GM21390 (cell line): ENCODE measurements around the gene PRRX2.

ENCODE experiments used
- ATAC-seq: cut with Tn5 transposase; IDR thresholded peaks from one replicate; pipeline ENCODE4 v1.9.1; 2021; ENCODE audit not compliant: unreplicated experiment

The PRRX2 gene

DNA sequence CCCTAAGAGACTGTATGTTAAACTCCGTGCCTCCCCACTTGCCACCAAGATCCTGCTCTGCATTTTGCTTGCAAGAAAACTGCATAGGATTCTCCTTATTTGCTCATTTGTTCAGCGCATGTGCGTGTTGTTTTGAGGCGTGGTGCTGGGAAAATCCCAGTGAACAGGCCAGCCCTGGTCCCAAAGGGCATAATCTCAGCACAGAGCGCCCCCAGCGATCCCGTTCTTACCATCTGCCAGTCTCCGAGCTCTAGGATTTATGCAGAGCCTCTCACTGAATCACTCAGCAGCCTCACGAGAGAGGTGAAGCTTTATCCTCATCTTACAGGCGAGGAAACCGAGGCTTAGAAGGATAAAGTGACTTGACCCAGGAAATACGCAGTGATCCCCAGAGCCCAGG, 11.5 kb downstream of the PRRX2 start:
- no peak for ATAC-seq

DNA sequence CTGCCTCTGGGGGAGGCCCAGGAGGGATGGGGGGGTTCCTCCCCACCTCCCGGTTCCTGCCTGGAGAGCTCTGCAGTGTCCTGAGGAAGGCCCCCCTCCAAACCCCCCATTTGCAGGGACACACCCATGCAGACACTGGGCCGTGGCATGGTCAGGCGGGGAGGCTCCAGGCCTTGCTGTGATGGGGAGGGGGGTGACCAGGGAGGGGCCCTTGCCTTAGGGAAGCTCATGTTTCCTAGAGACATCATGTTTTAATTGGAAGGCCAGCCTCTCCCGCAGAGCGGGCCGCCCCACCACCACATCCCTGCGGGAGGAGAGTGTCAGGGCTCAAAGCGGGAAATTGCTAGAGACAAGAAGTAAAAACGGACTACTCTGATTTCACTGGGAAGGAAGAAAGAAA, 12.0 kb downstream of the PRRX2 start:
- ATAC-seq: no peak

DNA sequence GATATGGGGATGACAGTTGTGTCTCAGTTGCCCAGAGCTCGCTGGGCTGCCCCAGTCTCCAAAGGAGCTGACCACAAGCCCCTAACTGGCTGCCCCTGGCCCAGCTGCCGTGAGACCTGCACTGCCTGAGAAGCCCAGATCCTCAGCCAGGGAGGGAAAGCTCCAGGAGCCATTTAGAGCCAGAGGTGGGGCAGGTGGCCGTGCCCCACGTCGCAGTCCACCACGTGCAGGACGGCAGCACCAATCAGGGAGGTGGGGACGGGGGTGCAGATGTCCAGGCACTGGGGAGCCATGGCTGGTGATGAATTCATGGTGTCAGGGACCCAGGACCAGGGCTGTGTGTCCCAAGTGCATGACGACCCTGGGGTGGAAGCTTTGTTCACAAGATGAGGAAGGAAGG, 13.4 kb downstream of the PRRX2 start:
- no peak for ATAC-seq

DNA sequence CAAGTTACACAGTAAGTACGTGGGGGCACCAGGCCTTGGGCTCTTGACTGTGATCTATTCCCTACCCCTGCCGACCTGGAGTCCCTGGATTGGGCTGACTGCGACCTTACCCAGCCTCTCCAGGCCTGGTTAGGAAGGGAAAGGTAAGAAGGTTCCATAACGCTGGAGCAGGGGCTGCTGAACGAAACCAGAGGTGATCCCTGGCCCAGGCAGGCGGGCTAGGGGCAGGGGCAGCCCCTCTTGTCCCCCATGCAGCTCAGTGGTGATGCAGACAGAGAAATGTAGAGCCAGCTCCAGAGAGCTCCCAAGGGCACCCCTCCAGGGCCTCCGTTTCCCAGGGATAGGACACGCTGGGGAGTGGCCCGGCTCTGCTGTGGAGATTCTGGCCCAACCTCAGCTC, 14.1 kb downstream of the PRRX2 start:
- ATAC-seq: no peak

DNA sequence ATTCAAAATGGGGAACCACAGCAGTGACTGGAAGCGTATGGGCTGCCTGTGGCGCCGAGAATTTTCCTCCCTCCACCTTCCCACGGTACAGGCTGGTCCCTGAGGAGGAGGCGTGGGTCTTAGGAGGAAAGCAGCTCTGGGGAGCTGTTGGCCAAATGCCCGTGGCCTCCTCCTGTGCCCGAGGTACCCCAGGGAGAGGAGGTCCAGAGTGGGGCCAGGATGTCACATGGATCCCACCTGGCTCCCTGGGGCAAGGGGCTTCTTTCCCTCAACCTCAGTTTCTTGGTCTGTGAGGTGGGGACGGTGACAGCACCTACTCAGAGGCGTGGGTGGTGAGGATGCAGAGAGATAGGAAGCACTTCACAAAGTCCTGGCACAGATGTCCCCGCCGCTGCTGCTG, 16.5 kb downstream of the PRRX2 start:
- ATAC-seq: no peak

DNA sequence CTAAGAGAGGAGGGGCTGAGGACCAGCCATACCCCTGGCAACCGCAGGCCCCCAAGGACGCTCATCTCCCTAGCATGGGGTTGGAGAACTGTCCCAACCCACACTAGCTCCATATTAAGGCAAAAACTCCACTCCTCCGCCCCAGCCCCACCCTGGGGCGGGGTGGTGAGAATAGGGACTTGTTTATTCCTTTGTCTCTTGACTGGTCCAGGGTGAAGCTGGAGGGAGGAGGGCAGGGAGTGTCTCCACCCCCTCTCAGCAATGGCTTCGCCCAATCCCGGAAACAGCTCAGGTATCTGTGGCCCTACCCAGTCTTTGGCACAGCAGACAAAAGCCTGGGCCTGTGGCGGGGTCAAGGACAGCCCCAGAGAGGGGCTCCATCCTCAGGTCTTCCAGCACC, 16.9 kb downstream of the PRRX2 start:
- no peak for ATAC-seq

DNA sequence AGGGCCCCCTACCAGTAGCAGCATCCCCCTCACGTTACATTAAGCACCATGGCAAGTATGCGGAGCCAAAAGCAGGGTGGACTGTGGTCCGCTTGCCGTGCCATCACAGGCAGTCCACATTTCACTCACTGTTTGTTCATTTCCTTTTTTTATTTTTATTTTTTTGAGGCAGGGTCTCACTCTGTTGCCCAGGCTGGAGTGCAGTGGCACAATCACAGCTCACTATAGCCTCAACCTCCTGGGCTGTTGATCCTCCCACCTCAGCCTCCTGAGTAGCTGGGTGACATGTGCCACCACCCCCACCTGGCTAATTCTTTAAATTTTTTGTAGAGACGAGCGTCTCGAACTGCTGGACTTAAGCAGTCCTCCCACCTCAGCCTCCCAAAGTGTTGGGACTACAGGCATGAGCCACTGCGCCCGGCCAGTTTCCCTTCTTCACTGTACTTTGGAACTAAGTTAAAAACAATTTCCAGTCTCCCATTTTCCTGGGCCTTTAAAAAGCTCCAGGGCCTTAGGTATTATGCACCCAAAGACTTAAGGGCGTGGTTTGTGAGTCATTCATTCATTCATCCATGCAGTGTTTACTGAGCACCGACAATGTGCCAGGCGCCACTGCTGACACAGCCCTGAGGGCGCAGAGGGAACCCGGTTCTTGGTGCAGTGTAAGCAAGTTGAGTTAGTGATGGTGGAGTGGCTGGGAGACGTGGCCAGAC, 19.9 kb downstream of the PRRX2 start:
- ATAC-seq: no peak

DNA sequence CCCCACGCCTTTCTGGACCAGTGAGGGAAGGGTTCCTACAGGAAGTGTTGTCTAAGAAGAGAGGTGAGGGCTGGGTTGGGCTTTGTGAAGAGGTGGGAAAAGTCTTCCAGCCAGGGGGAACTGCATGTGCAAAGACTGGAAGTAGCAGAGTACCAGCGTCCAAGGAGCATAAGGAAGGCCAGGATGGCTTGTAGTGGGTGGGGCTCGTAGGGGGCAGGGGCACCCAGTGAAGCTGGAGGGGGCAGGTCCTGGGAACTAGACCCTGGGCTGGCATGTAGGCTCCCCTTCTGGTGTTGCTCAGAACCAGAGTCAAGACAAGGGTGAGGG, 20.4 kb downstream of the PRRX2 start:
- no peak for ATAC-seq

DNA sequence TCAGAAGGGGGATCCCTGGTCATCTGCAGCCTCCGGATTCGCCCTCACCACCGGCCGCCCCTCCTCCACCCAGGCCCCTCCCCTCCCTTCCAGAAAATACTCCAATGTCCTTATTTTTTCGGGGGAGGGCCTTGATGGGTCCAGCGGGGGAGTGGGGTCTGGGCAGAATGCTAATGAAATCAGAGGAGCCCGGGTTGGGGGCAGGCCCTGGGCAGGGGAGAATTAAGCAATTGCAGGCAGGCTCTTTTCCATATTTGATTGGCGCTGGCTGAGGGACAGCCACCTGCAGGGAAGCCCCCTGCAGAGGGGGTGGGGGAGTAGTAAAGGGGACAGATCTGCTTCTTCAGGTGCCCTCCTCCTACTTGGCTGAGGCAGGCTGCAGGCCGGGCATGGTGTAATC, 21.3 kb downstream of the PRRX2 start:
- no peak for ATAC-seq

DNA sequence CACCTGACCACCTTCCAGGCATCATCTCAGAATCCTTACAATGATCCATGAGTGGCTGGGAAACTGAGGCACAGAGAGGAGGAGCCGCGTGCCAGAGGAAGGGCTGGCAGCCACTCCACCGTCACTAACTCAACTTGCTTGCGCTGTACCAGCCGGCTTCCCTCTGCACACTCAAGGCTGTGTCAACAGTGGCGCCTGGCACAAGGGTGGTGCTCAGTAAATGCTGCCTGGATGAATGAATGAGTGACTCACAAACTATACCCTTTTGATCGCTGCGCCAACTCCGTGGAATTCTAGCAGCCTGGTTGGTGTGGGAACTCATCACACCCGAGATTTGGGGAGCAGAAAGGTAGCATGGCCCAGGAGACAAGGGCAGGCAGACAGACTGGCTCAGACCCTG, 21.9 kb downstream of the PRRX2 start:
- no peak for ATAC-seq

DNA sequence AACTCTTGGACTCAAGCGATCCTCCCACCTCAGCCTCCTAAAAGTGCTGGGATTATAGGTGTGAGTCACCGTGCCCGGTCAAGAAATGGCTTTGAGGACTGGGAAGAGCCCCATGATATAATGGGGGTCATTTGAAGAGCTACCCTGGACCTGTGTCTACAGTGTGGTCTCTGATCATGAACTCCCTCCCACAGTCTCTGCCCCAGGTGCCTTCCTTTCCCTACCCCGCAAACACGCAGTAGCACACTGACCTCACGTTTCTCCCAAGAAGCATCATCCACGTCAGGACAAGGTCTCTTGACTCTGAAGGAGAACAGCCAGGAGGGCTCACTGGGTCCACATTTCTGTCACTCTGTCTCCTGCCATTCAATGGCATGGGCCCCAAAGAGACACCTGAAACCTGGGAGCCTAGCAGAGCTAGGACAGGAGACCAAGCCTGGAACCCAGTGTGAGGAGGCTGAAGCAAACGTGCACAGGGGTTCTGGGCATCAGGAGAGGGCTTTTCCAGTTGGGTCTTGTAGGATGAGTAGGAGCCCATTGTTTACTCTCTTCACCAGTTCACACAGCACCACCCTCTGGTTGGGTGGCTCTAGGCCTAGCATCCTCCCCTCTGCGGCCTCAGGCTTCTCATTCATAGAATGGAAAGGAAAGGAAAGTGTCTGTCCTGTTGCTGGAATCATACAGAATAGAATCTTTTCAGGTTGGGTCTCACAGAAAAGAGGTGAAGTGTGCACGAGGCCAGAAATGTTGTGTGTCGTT, 23.0 kb downstream of the PRRX2 start:
- ATAC-seq: no peak

DNA sequence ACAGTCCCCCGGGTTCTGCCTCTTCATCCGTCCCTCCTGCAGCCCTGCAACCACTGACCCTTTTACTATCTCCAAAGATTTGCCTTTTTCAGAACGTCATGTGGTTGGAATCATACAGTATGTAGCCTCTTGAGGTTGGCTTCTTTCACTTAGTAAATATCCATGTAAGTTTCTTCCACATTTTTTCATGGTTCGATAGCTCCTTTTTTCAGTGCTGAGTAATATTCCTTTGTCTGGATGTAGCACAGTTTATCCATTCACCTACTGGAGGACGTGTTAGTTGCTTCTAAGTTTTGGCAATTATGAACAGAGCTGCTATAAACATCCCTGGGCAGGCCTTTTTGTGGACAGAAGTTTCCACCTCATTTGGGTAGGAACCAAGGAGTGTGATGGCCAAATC, 27.1 kb downstream of the PRRX2 start:
- ATAC-seq: no peak

DNA sequence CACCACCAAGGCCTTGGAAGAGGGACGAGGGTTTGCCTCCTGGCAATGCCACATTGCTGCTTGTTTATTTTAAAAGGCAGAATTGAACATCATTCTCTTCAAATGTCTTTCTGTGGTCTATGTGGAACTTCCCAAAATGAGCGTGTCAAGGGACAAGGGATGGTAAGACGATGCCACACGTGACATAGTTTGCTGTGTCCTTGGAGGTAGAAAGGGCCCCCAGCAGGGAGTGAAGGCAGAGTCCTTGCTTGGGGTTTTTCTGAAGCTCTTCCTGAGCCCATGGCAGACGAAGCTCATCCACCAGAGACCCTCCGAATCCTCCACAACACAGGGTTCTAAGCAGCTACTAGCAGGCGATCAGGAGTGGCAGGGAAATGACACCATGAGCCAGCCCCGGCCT, 28.3 kb downstream of the PRRX2 start:
- no peak for ATAC-seq

DNA sequence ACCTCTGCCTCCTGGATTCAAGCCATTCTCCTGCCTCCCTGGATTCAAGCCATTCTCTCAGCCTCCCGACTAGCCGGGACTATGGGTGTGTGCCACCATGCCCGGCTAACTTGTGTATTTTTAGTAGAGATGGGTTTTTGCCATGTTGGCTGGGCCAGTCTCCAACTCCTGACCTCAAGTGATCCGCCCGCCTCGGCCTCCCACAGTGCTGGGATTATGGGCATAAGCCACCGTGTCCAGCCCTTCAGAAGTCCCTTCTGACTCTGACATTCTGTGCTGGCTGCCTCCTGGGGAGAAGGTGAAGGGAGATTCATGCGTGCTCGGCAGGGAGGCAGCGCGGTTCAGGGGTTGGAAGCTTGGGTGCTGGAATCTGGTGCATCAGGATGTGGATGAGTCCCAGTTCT, 28.8 kb downstream of the PRRX2 start:
- no peak for ATAC-seq

DNA sequence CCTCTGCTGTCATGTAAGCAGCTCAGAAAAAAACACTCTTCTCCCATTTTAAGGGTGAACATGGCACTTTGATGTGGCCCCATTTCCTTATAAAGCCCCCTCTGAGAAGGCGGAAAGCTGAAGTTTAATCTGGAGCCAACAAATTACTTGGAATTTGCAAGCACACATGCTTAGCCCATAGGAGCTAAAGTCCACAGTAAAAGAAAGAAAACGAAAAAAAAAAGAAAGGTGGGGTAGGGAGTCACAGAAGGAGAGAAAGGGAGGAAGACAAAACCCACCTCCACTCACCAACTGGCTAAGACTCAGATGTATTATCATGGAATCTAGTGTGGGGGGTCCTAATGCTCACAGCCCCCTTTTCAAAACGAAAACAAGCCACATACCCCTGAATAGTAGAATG, 30.4 kb downstream of the PRRX2 start:
- ATAC-seq: no peak

DNA sequence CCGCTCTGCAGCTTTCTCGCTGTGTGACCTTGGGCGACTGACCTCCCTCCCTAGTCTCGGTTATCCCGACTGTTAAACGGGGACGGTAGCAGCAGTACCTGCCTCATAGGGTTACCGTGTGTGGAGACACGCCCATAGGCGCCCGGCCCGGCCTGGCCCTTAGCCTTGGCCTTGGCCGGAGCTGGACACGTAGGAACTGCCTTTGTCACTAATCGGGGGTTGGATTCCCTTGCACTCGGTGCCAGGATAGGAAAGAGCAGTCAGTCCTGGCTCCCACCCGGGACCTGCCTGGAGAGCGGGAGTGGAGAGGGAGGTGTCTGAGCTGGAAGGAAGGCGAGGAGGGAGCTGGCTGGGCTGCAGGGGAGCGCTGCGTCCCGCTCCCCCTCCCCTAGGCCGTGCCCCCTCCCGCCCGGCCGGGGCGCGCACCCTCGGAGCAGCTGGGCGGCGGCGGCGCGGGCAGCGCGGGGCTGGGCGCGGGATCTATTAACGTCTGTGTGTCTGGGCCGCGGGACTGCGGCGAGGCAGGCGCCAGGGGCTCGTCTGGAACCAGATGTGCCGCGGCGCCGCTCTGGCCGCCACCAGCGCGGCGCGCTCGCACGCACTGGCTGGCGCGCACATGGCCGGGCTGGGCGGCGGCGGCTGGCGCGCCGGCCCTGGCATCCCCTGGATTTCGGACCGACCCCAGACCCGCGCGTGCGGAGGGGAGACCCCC, 31.7 kb downstream of the PRRX2 start:
- ATAC-seq: no peak

DNA sequence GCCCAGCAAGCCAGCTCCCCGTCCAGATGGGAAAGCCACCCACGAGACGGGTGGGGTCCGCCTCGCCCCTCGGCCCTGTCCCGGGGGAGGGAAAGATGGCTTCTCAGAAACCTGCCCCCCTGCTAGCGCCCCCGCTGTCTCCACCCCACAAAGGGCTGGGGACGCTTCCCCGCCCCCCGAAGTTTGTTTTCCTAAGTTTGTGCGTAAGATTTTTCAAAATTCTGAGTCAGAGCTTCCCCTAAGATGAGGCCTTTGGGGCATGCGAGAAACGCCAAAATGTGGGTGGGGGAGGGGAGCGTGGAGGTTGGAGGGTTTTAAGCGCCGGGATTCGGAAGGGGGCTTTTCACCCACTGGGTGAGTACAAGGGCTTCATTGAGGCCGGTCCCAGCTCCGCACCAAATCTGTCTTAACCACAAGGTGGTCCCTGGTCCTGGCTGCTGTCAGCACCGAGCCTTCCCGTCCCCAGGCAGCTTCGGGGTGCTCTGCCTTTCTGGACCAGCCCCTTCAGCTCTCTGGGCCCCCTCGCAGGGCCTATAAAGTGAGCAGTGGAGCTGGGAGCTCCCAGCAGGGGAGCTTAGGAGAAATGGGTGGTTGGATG, 32.3 kb downstream of the PRRX2 start:
- ATAC-seq: no peak

DNA sequence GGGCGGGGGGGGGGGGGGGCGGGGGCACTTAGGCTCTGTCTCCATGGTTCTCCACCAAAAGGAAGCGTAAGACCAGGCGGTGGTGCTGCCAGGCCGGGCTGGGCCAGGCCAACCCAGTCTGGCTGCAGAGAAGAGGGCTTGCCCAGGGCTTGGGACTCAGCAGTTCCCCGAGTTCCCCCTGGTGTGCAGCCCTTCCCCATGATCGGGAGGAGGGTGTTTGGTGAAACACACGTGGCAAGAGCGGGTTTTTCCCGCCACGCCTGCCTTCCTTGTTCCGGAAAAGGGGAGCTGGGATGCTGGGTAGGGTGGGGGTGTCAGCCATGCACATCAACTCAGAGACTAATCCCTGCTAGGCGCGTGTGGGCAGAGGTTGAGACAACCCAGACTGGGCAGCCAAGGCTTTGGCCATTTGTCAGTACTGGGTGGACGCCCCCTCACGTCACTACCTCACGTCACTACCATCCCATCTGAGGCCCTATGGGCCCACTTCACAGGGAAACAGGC, 32.9 kb downstream of the PRRX2 start:
- ATAC-seq: no peak

DNA sequence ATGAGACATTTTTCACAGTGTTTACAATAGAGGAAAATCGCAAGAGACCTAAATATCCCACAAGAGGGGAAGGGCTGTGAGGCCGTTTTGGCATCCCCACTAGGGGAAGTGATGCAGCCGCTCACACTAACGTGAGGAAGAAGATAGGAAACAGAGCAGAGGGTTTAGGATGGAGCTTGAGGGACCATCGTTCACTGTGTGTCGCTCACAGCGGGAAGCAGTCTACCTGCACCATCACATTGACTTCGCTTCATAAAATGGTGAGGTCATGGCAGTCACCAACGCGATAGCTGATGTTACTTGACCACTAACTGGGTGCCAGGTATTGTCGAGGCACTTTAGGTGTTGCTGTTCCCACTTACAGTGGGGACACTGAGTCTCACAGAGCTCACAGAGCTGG, 35.6 kb downstream of the PRRX2 start:
- no peak for ATAC-seq

DNA sequence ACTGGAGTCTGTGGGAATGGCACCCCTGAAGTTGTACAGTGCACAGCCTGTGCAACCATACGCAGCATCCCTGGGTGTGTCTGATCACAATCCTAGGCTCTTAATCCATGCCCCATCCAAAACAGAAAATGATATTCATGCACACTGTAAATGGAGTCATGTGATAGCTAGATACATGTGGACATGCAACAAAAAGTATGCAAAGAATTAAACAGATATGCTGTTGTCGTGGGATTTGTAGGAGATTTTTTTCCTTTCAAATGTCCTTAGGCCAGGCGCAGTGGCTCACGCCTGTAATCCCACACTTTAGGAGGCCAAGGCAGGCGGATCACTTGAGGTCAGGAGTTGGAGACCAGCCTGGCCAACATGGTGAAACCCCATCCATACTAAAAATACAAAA, 36.1 kb downstream of the PRRX2 start:
- no peak for ATAC-seq

DNA sequence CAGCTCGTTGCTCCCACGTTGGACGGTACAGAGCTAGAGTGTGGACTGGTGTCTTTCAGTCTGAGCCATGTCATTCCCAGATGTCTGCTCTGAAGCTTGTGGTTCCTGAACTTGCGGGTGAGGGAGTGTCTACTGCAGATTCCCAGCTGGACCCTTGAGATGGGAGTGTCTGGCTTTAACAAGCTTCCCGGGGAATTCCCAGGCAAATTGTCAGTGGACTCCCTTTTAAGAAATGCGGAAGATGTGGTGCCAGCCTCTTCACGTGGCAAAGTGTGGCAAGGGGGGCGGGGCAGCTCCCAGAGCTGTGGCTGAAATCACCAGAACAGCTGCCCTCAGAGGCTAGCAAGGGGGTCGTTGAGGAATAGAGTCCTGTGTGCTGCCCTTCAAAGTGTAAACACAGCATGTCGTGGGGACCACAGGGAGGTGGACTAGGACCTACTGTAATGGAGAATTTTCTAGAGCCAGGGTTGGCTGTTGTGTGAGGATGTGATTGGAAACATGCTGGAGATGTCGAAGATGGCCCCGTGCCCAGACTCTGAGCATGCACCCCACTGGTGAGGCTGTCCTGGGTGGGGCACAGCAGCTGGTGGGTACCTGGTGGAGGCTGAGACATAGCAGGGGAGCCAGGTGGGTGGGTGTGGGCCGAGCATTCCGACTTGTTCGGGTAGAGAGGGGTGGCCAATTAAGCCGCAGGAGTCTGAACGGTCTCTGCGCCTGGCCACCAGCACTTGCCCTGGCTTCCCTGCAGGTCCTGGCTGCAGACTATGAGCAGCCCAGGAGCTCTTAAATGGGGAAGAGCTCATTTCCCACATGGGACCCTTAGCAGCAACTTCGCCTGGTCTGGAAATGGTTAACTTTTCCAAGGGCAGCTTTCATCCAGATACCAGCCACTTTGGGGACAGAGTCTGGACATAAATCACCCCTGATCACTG, 37.4 kb downstream of the PRRX2 start:
- ATAC-seq: no peak
